DOHH2 (cell line): ENCODE results near the gene TEX261.

ENCODE experiments used
- CTCF ChIP-seq: fragments of 200-600 bp; sonication (generic); IDR thresholded peaks from one replicate; pipeline ENCODE4 v1.5.1; 2014; ENCODE audit warnings: antibody characterized with exemption, mild to moderate bottlenecking, low read depth, low read length; ENCODE audit not compliant: poor library complexity, severe bottlenecking
- EZH2phosphoT487 ChIP-seq: fragments of 200-600 bp; sonication (generic); IDR thresholded peaks from 2 replicates; pipeline ENCODE4 v1.6.1; 2017; ENCODE audit warnings: borderline replicate concordance, mild to moderate bottlenecking, antibody characterized with exemption, low read length, moderate library complexity, mixed read lengths

DNA sequence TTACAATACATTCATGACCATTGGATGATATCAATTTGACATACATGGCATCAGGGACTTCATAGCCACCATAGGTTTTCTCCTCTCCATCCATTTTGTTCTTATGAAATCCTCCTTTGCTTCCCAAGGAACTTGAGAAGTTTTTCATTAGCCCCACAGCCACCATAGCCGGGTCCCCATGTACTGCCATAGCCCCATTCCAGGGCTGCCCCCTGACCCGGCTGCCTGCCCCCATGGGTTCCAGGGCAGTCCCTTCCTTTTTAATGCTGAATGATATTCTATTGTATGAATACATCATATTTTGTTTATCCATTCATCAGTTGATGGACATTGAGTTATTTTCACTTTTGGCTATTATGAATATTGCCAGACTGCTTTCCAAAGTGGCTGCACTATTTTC, 38.5 kb downstream of the TEX261 start:
- TF ChIP-seq CTCF, result no peak
- no peak for TF ChIP-seq EZH2phosphoT487
